Muscle of back (tissue), 13 donors: ENCODE measurements around the gene FAXDC2. TPM values are rescaled to one million over a fixed set of nuclear protein-coding genes. Genes with fewer than 3 reads are reported as not detected.
A peak's percentile ranks its signal among the peaks of the same experiment; 100 is the strongest.

ENCODE experiments used
- DNase-seq, 3 donors: peaks; one replicate each; pipeline versions ENCODE4 v3.0.0 to v3.0.0-alpha.2; 2013
- long read RNA-seq, 9 donors: transcript quantifications; one replicate each; lab custom pipeline, GENCODE V29; 2026
- polyA plus RNA-seq, 10 donors: library from polyadenylated mRNA; unstranded; fragments of 120-200 nt; gene quantifications; one replicate each; pipeline ENCODE4 v1.2.1, GENCODE V29; 2013; ENCODE audit not compliant: insufficient read length in 10 of 10

FAXDC2 gene
- polyA plus RNA-seq = 10 to 100 TPM; 10.6 to 19.4 (median 12.9) TPM
- long read RNA-seq, donor 1, partial matches to known transcripts = 0 of 1 reads
- long read RNA-seq, donor 1, other reads (novel, unspliced or antisense) = 0 of 1 reads
- long read RNA-seq, donor 2, partial matches to known transcripts = 0 of 1 reads
- long read RNA-seq, donor 2, other reads (novel, unspliced or antisense) = 0 of 1 reads
- long read RNA-seq, donor 3 = 0 reads
- long read RNA-seq, donor 4, partial matches to known transcripts = 8 of 9 reads
- long read RNA-seq, donor 4, other reads (novel, unspliced or antisense) = 0 of 9 reads
- long read RNA-seq, donor 5, partial matches to known transcripts = 0 of 2 reads
- long read RNA-seq, donor 5, other reads (novel, unspliced or antisense) = 0 of 2 reads
- long read RNA-seq, donor 6, partial matches to known transcripts = 0 of 2 reads
- long read RNA-seq, donor 6, other reads (novel, unspliced or antisense) = 0 of 2 reads
- long read RNA-seq, donor 7, partial matches to known transcripts = 0 of 11 reads
- long read RNA-seq, donor 7, other reads (novel, unspliced or antisense) = 10 of 11 reads
- long read RNA-seq, donor 8, partial matches to known transcripts = 0 of 2 reads
- long read RNA-seq, donor 8, other reads (novel, unspliced or antisense) = 0 of 2 reads
- long read RNA-seq, donor 9 = 0 reads

- peak; percentile 85 to 96 (median 90) for DNase-seq
Observed at GRCh38 chr5:154850255-154851062, at the start of gene FAXDC2. Gene FAXDC2 (minus strand): TSS chr5:154850603. CDS start chr5:154838178, 12,425 bp downstream.

- DNase-seq = peak in 2 of 3 donors; percentile 11 to 32
Observed at GRCh38 chr5:154900066-154900465, 49.7 kb upstream of the FAXDC2 start.

- DNase-seq = peak in 2 of 3 donors; percentile 27 to 69
Observed at GRCh38 chr5:154899151-154899816, 48.9 kb upstream of the FAXDC2 start.

GRCh38 chr5:154898210-154898609 lies 47.8 kb upstream of the FAXDC2 start:
- DNase-seq = peak in 2 of 3 donors; percentile 6 to 39

GRCh38 chr5:154896562-154897165 lies 46.3 kb upstream of the FAXDC2 start:
- no peak for DNase-seq

GRCh38 chr5:154895606-154896561 lies 45.5 kb upstream of the FAXDC2 start:
- DNase-seq = no peak

- no peak for DNase-seq
Observed at GRCh38 chr5:154893381-154893780, 43.0 kb upstream of the FAXDC2 start.

GRCh38 chr5:154892369-154892771 lies 42.0 kb upstream of the FAXDC2 start:
- DNase-seq = no peak

- no peak for DNase-seq
Observed at GRCh38 chr5:154885439-154885838, 35.0 kb upstream of the FAXDC2 start.

GRCh38 chr5:154884424-154884823 lies 34.0 kb upstream of the FAXDC2 start:
- DNase-seq = no peak

- DNase-seq = no peak
Observed at GRCh38 chr5:154881986-154882385, 31.6 kb upstream of the FAXDC2 start.

GRCh38 chr5:154878642-154879335 lies 28.4 kb upstream of the FAXDC2 start:
- DNase-seq = no peak

- no peak for DNase-seq
Observed at GRCh38 chr5:154873791-154874331, 23.5 kb upstream of the FAXDC2 start.

- no peak for DNase-seq
Observed at GRCh38 chr5:154871734-154872133, 21.3 kb upstream of the FAXDC2 start.

- DNase-seq = no peak
Observed at GRCh38 chr5:154868702-154869101, 18.3 kb upstream of the FAXDC2 start.

GRCh38 chr5:154866841-154867240 lies 16.4 kb upstream of the FAXDC2 start:
- no peak for DNase-seq

- DNase-seq = no peak
Observed at GRCh38 chr5:154865466-154866184, 15.2 kb upstream of the FAXDC2 start.
